IPS DF 6.9 (cell line): Measurements from ENCODE around the gene MBD5.
A peak's percentile ranks its signal among the peaks of the same experiment; 100 is the strongest.
"Not testable (repeated sequence)": the region's sequence is repeated elsewhere in the genome, so short reads cannot be mapped to it uniquely, and the experiment has no call there.

Experiments
- DNase-seq: peaks from one replicate; pipeline ENCODE4 v3.0.0-alpha.2; 2013; ENCODE audit warnings: low read depth, low spot score
- H3K27ac ChIP-seq: one replicate; pipeline ENCODE4 v1.5.1; 2013; ENCODE audit warnings: low read length, control low read depth
- H3K27me3 ChIP-seq: 2 replicates; pipeline ENCODE4 v1.6.1; 2013; ENCODE audit warnings: mild to moderate bottlenecking, low read length; ENCODE audit not compliant: control insufficient read depth, insufficient read depth
- H3K36me3 ChIP-seq: 2 replicates; pipeline ENCODE4 v1.6.1; 2013; ENCODE audit warnings: low read length; ENCODE audit not compliant: control insufficient read depth, insufficient read depth
- H3K4me1 ChIP-seq: 2 replicates; pipeline ENCODE4 v1.6.1; 2013; ENCODE audit warnings: low read length; ENCODE audit not compliant: control insufficient read depth, insufficient read depth
- H3K4me3 ChIP-seq: 2 replicates; pipeline ENCODE4 v1.5.1; 2013; ENCODE audit warnings: mild to moderate bottlenecking, low read length
- H3K9me3 ChIP-seq: 2 replicates; pipeline ENCODE4 v1.6.1; 2013; ENCODE audit warnings: low read length, inconsistent platforms; ENCODE audit not compliant: control insufficient read depth, insufficient read depth
- WGBS: extraction: QIAGEN DNeasy Blood & Tissue Kit; methylation state at CpG from one replicate; pipeline ENCODE4 v1.1.7; 2013; ENCODE audit warnings: mixed read lengths, missing lambda C conversion rate; ENCODE audit not compliant: insufficient read length, insufficient coverage; 5-methylcytosine and 5-hydroxymethylcytosine counted together

MBD5 gene

GRCh38 chr2:148021059-148021861 lies at the start of gene MBD5:
TSS of gene MBD5 (plus strand) at chr2:148021091.
- no CpG with 5 or more reads among the region's 11 CpGs for WGBS
- Histone ChIP-seq H3K36me3 (no peaks in the 10 kb centered on the region), H3K4me3 (peak within 1 kb of the TSS; percentile 92), H3K9me3 (no peaks in the 10 kb centered on the region), H3K27me3 (no peaks in the 10 kb centered on the region), H3K4me1 (no peaks in the 10 kb centered on the region), H3K27ac (no peak within 1 kb of the TSS)
- DNase-seq: no peak

GRCh38 chr2:147976102-147976501 lies 44.8 kb upstream of the MBD5 start:
- DNase-seq: no peak
- no CpG with 5 or more reads among the region's 2 CpGs for WGBS
- H3K27me3 ChIP-seq: no peaks in the 10 kb centered on the region

GRCh38 chr2:147977679-147978078 lies 43.2 kb upstream of the MBD5 start:
- Histone ChIP-seq H3K4me3 (no peak overlapping the region), H3K4me1 (no peaks in the 10 kb centered on the region), H3K27me3 (no peaks in the 10 kb centered on the region), H3K27ac (no peak overlapping the region), H3K9me3 (no peaks in the 10 kb centered on the region), H3K36me3 (no peaks in the 10 kb centered on the region)
- DNase-seq: no peak
- WGBS: no CpG with 5 or more reads among the region's 3 CpGs

More at GRCh38 chr2:147976102-147976501, 44.8 kb upstream of the MBD5 start:
- H3K27ac ChIP-seq: no peak overlapping the region
- H3K4me1 ChIP-seq: no peaks in the 10 kb centered on the region
- H3K36me3 ChIP-seq: no peaks in the 10 kb centered on the region
- no peak overlapping the region for H3K4me3 ChIP-seq
- no peaks in the 10 kb centered on the region for H3K9me3 ChIP-seq

GRCh38 chr2:147980940-147981528 lies 39.9 kb upstream of the MBD5 start:
- DNase-seq: no peak
- WGBS: no CpG with 5 or more reads among the region's 5 CpGs
- Histone ChIP-seq H3K36me3 (no peaks in the 10 kb centered on the region), H3K9me3 (no peaks in the 10 kb centered on the region), H3K4me1 (no peaks in the 10 kb centered on the region), H3K27ac (no peak overlapping the region), H3K27me3 (no peaks in the 10 kb centered on the region), H3K4me3 (no peak overlapping the region)

- no peak overlapping the region for H3K27ac ChIP-seq
- no peaks in the 10 kb centered on the region for H3K9me3 ChIP-seq
- no peak overlapping the region for H3K4me3 ChIP-seq
- WGBS: no CpG with 5 or more reads among the region's 3 CpGs
- no peaks in the 10 kb centered on the region for H3K4me1 ChIP-seq
- H3K36me3 ChIP-seq: no peaks in the 10 kb centered on the region
- DNase-seq: no peak
- H3K27me3 ChIP-seq: no peaks in the 10 kb centered on the region
Measured at GRCh38 chr2:147989102-147989501, 31.8 kb upstream of the MBD5 start.

GRCh38 chr2:147989809-147990403 lies 31.0 kb upstream of the MBD5 start:
- Histone ChIP-seq H3K9me3 (no peaks in the 10 kb centered on the region), H3K4me1 (no peaks in the 10 kb centered on the region), H3K27me3 (no peaks in the 10 kb centered on the region), H3K27ac (no peak overlapping the region), H3K4me3 (no peak overlapping the region), H3K36me3 (no peaks in the 10 kb centered on the region)
- DNase-seq: no peak
- WGBS: no CpG with 5 or more reads among the region's 4 CpGs

- H3K36me3 ChIP-seq, H3K4me1 ChIP-seq, H3K9me3 ChIP-seq, H3K4me3 ChIP-seq, H3K27me3 ChIP-seq, DNase-seq, H3K27ac ChIP-seq: not testable (repeated sequence)
- no CpG with 5 or more reads among the region's 7 CpGs for WGBS
Measured at GRCh38 chr2:147994965-147995364, 25.9 kb upstream of the MBD5 start.

- peaks cover 3% of the 10 kb centered on the region; the same call in 1 of the 2 replicates for H3K36me3 ChIP-seq
- no peak overlapping the region for H3K4me3 ChIP-seq
- no peak overlapping the region for H3K27ac ChIP-seq
- no peaks in the 10 kb centered on the region for H3K4me1 ChIP-seq
- no peak for DNase-seq
- no peaks in the 10 kb centered on the region for H3K27me3 ChIP-seq
- H3K9me3 ChIP-seq: no peaks in the 10 kb centered on the region
Measured at GRCh38 chr2:147996828-147997227, 24.1 kb upstream of the MBD5 start.

- no peak overlapping the region for H3K4me3 ChIP-seq
- H3K9me3 ChIP-seq: no peaks in the 10 kb centered on the region
- H3K27me3 ChIP-seq: no peaks in the 10 kb centered on the region
- H3K27ac ChIP-seq: no peak overlapping the region
- H3K4me1 ChIP-seq: no peaks in the 10 kb centered on the region
- peaks cover 3% of the 10 kb centered on the region; the same call in 1 of the 2 replicates for H3K36me3 ChIP-seq
- no CpG with 5 or more reads among the region's 4 CpGs for WGBS
- DNase-seq: no peak
Measured at GRCh38 chr2:147998203-147998602, 22.7 kb upstream of the MBD5 start.

- H3K27ac ChIP-seq: no peak overlapping the region
- no peak for DNase-seq
- peaks cover 3% of the 10 kb centered on the region; the same call in 1 of the 2 replicates for H3K36me3 ChIP-seq
- no peak overlapping the region for H3K4me3 ChIP-seq
- H3K27me3 ChIP-seq: no peaks in the 10 kb centered on the region
- H3K4me1 ChIP-seq: no peaks in the 10 kb centered on the region
- H3K9me3 ChIP-seq: no peaks in the 10 kb centered on the region
- no CpG with 5 or more reads among the region's 2 CpGs for WGBS
Measured at GRCh38 chr2:147999126-147999525, 21.8 kb upstream of the MBD5 start.
